H1 (cell line): ENCODE measurements around the gene XRCC6. TPM values are rescaled to one million over a fixed set of nuclear protein-coding genes. Genes with fewer than 3 reads are reported as not detected.

Experiments
- BCL11A ChIP-seq, 2 experiments: IDR thresholded peaks; one replicate each; pipeline ENCODE4 v1.6.1; 2011; ENCODE audit warnings: low read depth in 2 of 2, low read length in 2 of 2, mild to moderate bottlenecking in 2 of 2
- CBX8 ChIP-seq: fragments of 300-800, 300-1000 bp; sonication (generic); IDR thresholded peaks from 2 replicates; pipeline ENCODE4 v1.7.1; 2016; ENCODE audit warnings: low read depth, low read length, borderline replicate concordance
- CHD7 ChIP-seq: fragments of 300-600 bp; sonication (generic); IDR thresholded peaks from 2 replicates; pipeline ENCODE4 v1.7.1; 2012; ENCODE audit warnings: low read length, moderate library complexity, mild to moderate bottlenecking, inconsistent platforms; ENCODE audit not compliant: insufficient replicate concordance
- CTBP2 ChIP-seq: IDR thresholded peaks from 2 replicates; pipeline ENCODE4 v1.7.0; 2011; ENCODE audit warnings: borderline replicate concordance, mild to moderate bottlenecking, moderate library complexity, mixed read lengths, low read length; ENCODE audit not compliant: insufficient read depth, insufficient read length
- FOSL1 ChIP-seq: IDR thresholded peaks from 2 replicates; pipeline ENCODE4 v1.6.1; 2011; ENCODE audit warnings: mild to moderate bottlenecking, low read depth, low read length, moderate library complexity; ENCODE audit not compliant: insufficient read depth
- RNF2 ChIP-seq: fragments of 200-900, 300-1000 bp; sonication (generic); IDR thresholded peaks from 2 replicates; pipeline ENCODE4 v1.7.1; 2016; ENCODE audit warnings: borderline replicate concordance, low read depth, mild to moderate bottlenecking, antibody characterized with exemption, low read length; ENCODE audit not compliant: poor library complexity, severe bottlenecking; ENCODE audit errors: missing control alignments
- SAP30 ChIP-seq: fragments of 300-600 bp; sonication (generic); IDR thresholded peaks from 2 replicates; pipeline ENCODE4 v1.7.1; 2012; ENCODE audit warnings: low read length, moderate library complexity, mild to moderate bottlenecking, inconsistent platforms; ENCODE audit not compliant: insufficient read depth, insufficient replicate concordance
- SIRT6 ChIP-seq: IDR thresholded peaks from one replicate; pipeline ENCODE4 v1.7.1; 2012; ENCODE audit warnings: low read length, inconsistent platforms
- polyA plus RNA-seq, 7 experiments: library from polyadenylated mRNA; depleted of rRNA in 3 of 7; stranded (reverse) in 5 of 7; unstranded in 2 of 7; fragments of >200 nt in 5 of 7; fragments of 200-250 nt in 2 of 7; gene quantifications; 1 replicate in 5 of 7; 2 replicates in 1 of 7; 4 replicates in 1 of 7; pipeline versions ENCODE4 v1.2.1 to v1.2.3, GENCODE V29; 2011 to 2013; ENCODE audit warnings: missing spikeins in 2 of 7, mixed read lengths in 2 of 7
- total RNA-seq: library from RNA; stranded (reverse); fragmentation: NEBNext Ultra II Directional; extraction: Animal tissue kit (Norgen Biotek cat#: 25700); gene quantifications from 2 replicates; pipeline ENCODE4 v1.2.1, GENCODE V29; 2021

The XRCC6 gene
- total and polyA plus RNA-seq, 2 of the 8 experiments (the other 6 are each of a cell fraction or from before 2014, with no cell fraction given) = 150 to 490 TPM

GRCh38 chr22:41587347-41587723 lies 33.8 kb upstream of the XRCC6 start (continued):
- TF ChIP-seq CHD7 = no peak
- no peak for TF ChIP-seq CTBP2
- no peak for TF ChIP-seq SIRT6
- no peak for TF ChIP-seq CBX8
- no peak for TF ChIP-seq BCL11A (IDR thresholded peaks at IDR 0.05; ENCODE audit: low read depth in 2 of 2, low read length in 2 of 2)
- no peak for TF ChIP-seq RNF2
- TF ChIP-seq SAP30 = no peak
- no peak for TF ChIP-seq FOSL1
